Vagina (tissue), 2 donors: ENCODE data around the gene OXSR1. TPM values are rescaled to one million over a fixed set of nuclear protein-coding genes. Genes with fewer than 3 reads are reported as not detected.

ENCODE experiments used
- DNase-seq, 2 donors: peaks; one replicate each; pipeline ENCODE4 v3.0.0-alpha.2; 2017; ENCODE audit errors: extremely low spot score in 2 of 2
- H3K27ac ChIP-seq: fragments of 200-600 bp; sonication (generic); one replicate; pipeline ENCODE4 v1.5.1; 2019
- H3K27me3 ChIP-seq: fragments of 200-600 bp; sonication (generic); one replicate; pipeline ENCODE4 v1.5.1; 2019
- H3K36me3 ChIP-seq, 2 donors: fragments of 200-600 bp; sonication (generic); one replicate each; pipeline ENCODE4 v1.5.1; 2017 to 2019
- H3K4me1 ChIP-seq: fragments of 200-600 bp; sonication (generic); one replicate; pipeline ENCODE4 v1.5.1; 2019
- H3K4me3 ChIP-seq, 2 donors: fragments of 200-600 bp; sonication (generic); 1 replicate in 1 of 2; 2 replicates in 1 of 2; pipeline ENCODE4 v1.5.1; 2016 to 2019
- H3K9me3 ChIP-seq: fragments of 200-600 bp; sonication (generic); one replicate; pipeline ENCODE4 v1.5.1; 2019
- POLR2A ChIP-seq, 2 donors: fragments of 450-650 bp; IDR thresholded peaks; one replicate each; pipeline ENCODE4 v1.6.1; 2017; ENCODE audit warnings: antibody characterized with exemption in 2 of 2, mild to moderate bottlenecking in 2 of 2, moderate library complexity in 2 of 2
- POLR2AphosphoS5 ChIP-seq, 2 donors: sonication (generic); formaldehyde crosslinking; IDR thresholded peaks; one replicate each; pipeline ENCODE4 v1.9.0; 2017; ENCODE audit warnings: antibody characterized with exemption in 2 of 2, mild to moderate bottlenecking in 2 of 2, low read depth in 1 of 2; ENCODE audit not compliant: insufficient read depth in 1 of 2
- intact Hi-C: fragments of 100-400 bp; cut with DNase I; formaldehyde crosslinking; loops from one replicate; pipeline ENCODE4 v1.15.1; 2023
- total RNA-seq: library from RNA; depleted of rRNA; stranded (reverse); fragments of >200 nt; gene quantifications from one replicate; pipeline ENCODE4 v1.2.3, GENCODE V29; 2016
- TF ChIP-seq, protein P1 (sequence below), 3 experiments: fragments of 450-650 bp in 2 of 3; fragments of 200-600 bp in 1 of 3; sonication (generic) in 1 of 3; IDR thresholded peaks; one replicate each; pipeline ENCODE4 v1.5.1; 2017 to 2019; ENCODE audit warnings: antibody characterized with exemption in 3 of 3, mild to moderate bottlenecking in 2 of 3, moderate library complexity in 2 of 3

Gene OXSR1
- total RNA-seq, 1 donor from 2014 or later = 22.8 TPM

GRCh38 chr3:38140326-38141172 is 24.8 kb upstream of the OXSR1 start:
- H3K27me3 ChIP-seq = no peaks in the 10 kb centered on the region
- intact Hi-C loops = no loop called here
- H3K36me3 ChIP-seq = peaks cover 0 to 10% of the 10 kb centered on the region in 2 donors
- peak; percentile 64 to 81 for DNase-seq
- no peak overlapping the region for H3K27ac ChIP-seq
- H3K4me1 ChIP-seq = peaks cover 34% of the 10 kb centered on the region
- no peaks in the 10 kb centered on the region for H3K9me3 ChIP-seq
- H3K4me3 ChIP-seq = no peak overlapping the region
- TF ChIP-seq POLR2A (IDR thresholded peaks at IDR 0.05) (no peak), POLR2AphosphoS5 (IDR thresholded peaks at IDR 0.05; ENCODE audit: insufficient read depth in 1 of 2, low read depth in 1 of 2) (no peak)
- TF ChIP-seq, protein P1, sequence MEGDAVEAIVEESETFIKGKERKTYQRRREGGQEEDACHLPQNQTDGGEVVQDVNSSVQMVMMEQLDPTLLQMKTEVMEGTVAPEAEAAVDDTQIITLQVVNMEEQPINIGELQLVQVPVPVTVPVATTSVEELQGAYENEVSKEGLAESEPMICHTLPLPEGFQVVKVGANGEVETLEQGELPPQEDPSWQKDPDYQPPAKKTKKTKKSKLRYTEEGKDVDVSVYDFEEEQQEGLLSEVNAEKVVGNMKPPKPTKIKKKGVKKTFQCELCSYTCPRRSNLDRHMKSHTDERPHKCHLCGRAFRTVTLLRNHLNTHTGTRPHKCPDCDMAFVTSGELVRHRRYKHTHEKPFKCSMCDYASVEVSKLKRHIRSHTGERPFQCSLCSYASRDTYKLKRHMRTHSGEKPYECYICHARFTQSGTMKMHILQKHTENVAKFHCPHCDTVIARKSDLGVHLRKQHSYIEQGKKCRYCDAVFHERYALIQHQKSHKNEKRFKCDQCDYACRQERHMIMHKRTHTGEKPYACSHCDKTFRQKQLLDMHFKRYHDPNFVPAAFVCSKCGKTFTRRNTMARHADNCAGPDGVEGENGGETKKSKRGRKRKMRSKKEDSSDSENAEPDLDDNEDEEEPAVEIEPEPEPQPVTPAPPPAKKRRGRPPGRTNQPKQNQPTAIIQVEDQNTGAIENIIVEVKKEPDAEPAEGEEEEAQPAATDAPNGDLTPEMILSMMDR (IDR thresholded peaks at IDR 0.05) = no peak

- H3K9me3 ChIP-seq = no peaks in the 10 kb centered on the region
- H3K4me3 ChIP-seq = no peak overlapping the region
- peaks cover 0 to 10% of the 10 kb centered on the region in 2 donors for H3K36me3 ChIP-seq
- H3K4me1 ChIP-seq = peaks cover 27% of the 10 kb centered on the region
- DNase-seq = peak; percentile 65 to 90
- no peak for TF ChIP-seq POLR2A (IDR thresholded peaks at IDR 0.05)
- TF ChIP-seq POLR2AphosphoS5 (IDR thresholded peaks at IDR 0.05; ENCODE audit: insufficient read depth in 1 of 2, low read depth in 1 of 2) = no peak
- TF ChIP-seq, protein P1 (IDR thresholded peaks at IDR 0.05) = no peak
- H3K27me3 ChIP-seq = no peaks in the 10 kb centered on the region
- intact Hi-C loops = no loop called here
- no peak overlapping the region for H3K27ac ChIP-seq
Measured at GRCh38 chr3:38141173-38141951, 24.0 kb upstream of the OXSR1 start.

- Histone ChIP-seq H3K4me1 (peaks cover 27% of the 10 kb centered on the region), H3K9me3 (no peaks in the 10 kb centered on the region), H3K4me3 (no peak overlapping the region), H3K27ac (no peak overlapping the region), H3K36me3 (peaks cover 0 to 10% of the 10 kb centered on the region in 2 donors), H3K27me3 (no peaks in the 10 kb centered on the region)
- DNase-seq = peak; percentile 72 to 88
- intact Hi-C loops = no loop called here
- TF ChIP-seq POLR2AphosphoS5 (IDR thresholded peaks at IDR 0.05; ENCODE audit: insufficient read depth in 1 of 2, low read depth in 1 of 2) = no peak
- TF ChIP-seq, protein P1 (IDR thresholded peaks at IDR 0.05) = no peak
- no peak for TF ChIP-seq POLR2A (IDR thresholded peaks at IDR 0.05)
Measured at GRCh38 chr3:38141952-38142273, 23.4 kb upstream of the OXSR1 start.

DNA sequence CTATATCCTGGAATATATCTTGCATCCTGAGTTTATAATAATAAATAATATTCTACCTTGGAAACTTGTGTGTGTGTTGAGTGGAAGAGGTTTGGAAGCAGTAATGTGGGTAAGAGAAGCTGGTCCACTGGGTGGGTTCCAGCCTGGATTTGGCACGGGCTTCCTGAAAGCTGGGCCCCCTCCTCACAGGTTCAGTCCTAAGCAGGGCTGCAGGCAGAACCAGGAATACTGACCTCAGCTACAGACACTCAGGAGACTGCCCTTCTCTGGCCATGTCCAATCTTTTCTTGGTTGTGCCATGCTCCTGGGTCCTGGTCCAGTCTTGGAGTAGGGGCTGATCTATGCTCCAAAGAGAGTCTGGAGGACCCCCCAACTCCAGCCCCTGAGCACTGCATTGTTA is 22.4 kb upstream of the OXSR1 start:
- no peaks in the 10 kb centered on the region for H3K27me3 ChIP-seq
- no peak overlapping the region for H3K27ac ChIP-seq
- no peak overlapping the region for H3K4me3 ChIP-seq
- TF ChIP-seq POLR2A (IDR thresholded peaks at IDR 0.05) = no peak
- TF ChIP-seq POLR2AphosphoS5 (IDR thresholded peaks at IDR 0.05; ENCODE audit: insufficient read depth in 1 of 2, low read depth in 1 of 2) = no peak
- TF ChIP-seq, protein P1 (IDR thresholded peaks at IDR 0.05) = no peak
- peak; percentile 64 to 81 for DNase-seq
- peaks cover 21% of the 10 kb centered on the region for H3K4me1 ChIP-seq
- peaks cover 0 to 10% of the 10 kb centered on the region in 2 donors for H3K36me3 ChIP-seq
- no peaks in the 10 kb centered on the region for H3K9me3 ChIP-seq
- intact Hi-C loops = no loop called here
